OCI-LY3 (cell line): ENCODE measurements around the gene PRR30.

Experiments used
- EZH2phosphoT487 ChIP-seq: fragments of 200-600 bp; shearing (Covaris generic); IDR thresholded peaks from 2 replicates; pipeline ENCODE4 v1.6.1; 2018; ENCODE audit warnings: antibody characterized with exemption, mixed run types, low read depth
- TF ChIP-seq, protein P1 (sequence below): fragments of 200-600, 300-600 bp; sonication (generic); IDR thresholded peaks from 2 replicates; pipeline ENCODE4 v1.5.1; 2014; ENCODE audit warnings: antibody characterized with exemption, low read length, low read depth

GRCh38 chr2:27171351-27171848 is 32.2 kb upstream of the PRR30 start:
- TF ChIP-seq, protein P1, sequence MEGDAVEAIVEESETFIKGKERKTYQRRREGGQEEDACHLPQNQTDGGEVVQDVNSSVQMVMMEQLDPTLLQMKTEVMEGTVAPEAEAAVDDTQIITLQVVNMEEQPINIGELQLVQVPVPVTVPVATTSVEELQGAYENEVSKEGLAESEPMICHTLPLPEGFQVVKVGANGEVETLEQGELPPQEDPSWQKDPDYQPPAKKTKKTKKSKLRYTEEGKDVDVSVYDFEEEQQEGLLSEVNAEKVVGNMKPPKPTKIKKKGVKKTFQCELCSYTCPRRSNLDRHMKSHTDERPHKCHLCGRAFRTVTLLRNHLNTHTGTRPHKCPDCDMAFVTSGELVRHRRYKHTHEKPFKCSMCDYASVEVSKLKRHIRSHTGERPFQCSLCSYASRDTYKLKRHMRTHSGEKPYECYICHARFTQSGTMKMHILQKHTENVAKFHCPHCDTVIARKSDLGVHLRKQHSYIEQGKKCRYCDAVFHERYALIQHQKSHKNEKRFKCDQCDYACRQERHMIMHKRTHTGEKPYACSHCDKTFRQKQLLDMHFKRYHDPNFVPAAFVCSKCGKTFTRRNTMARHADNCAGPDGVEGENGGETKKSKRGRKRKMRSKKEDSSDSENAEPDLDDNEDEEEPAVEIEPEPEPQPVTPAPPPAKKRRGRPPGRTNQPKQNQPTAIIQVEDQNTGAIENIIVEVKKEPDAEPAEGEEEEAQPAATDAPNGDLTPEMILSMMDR, result no peak
- TF ChIP-seq EZH2phosphoT487, result no peak
